ENCODE data around the gene N4BP3.
A peak's percentile ranks its signal among the peaks of the same experiment; 100 is the strongest.

DNA sequence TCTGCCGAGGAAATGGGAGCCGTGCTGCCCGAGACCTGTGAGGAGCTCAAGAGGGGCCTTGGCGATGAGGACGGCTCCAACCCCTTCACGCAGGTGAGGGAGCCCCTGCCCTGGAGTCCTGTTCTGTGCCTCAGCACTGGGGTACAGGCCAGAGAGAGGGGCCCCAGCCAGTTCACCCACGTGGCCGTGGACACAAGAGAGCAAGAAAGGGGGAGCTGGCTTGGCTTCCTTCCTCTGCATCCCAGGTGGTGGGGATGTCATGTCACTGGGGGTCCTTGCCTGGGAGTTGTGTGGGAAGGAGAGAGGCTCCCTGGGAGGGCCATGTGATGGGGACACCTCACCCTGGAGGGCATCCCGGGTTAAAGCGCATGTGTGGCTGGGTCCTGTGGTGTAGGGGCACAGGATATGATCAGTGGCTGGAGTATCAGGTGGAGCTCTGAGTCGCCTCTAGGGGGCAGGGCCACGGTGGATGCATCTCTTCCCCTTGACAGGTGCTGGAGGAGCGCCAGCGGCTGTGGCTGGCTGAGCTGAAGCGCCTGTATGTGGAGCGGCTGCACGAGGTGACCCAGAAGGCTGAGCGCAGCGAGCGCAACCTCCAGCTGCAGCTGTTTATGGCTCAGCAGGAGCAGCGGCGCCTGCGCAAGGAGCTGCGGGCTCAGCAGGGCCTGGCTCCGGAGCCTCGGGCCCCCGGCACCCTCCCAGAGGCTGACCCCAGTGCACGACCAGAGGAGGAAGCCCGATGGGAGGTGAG lies 7.5 kb downstream of the N4BP3 start:
- TF ChIP-seq, protein P1, sequence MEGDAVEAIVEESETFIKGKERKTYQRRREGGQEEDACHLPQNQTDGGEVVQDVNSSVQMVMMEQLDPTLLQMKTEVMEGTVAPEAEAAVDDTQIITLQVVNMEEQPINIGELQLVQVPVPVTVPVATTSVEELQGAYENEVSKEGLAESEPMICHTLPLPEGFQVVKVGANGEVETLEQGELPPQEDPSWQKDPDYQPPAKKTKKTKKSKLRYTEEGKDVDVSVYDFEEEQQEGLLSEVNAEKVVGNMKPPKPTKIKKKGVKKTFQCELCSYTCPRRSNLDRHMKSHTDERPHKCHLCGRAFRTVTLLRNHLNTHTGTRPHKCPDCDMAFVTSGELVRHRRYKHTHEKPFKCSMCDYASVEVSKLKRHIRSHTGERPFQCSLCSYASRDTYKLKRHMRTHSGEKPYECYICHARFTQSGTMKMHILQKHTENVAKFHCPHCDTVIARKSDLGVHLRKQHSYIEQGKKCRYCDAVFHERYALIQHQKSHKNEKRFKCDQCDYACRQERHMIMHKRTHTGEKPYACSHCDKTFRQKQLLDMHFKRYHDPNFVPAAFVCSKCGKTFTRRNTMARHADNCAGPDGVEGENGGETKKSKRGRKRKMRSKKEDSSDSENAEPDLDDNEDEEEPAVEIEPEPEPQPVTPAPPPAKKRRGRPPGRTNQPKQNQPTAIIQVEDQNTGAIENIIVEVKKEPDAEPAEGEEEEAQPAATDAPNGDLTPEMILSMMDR (conservative IDR thresholded peaks at IDR 0.05 in 1 of 2, IDR thresholded peaks at IDR 0.05 in 1 of 2; ENCODE audit: extremely low read depth in 1 of 2, insufficient read depth in 1 of 2, low read depth in 1 of 2, low read length in 2 of 2): peak; percentile 39 to 48
- no peak for TF ChIP-seq EZH2 (IDR thresholded peaks at IDR 0.05; ENCODE audit: borderline replicate concordance, low read length)
